Activated CD4-positive, alpha-beta T cell treated with anti-CD3 and anti-CD28 coated beads for 4 hours (primary cell): ENCODE measurements around the gene PTPRD.
"Not testable (repeated sequence)": the region's sequence is repeated elsewhere in the genome, so short reads cannot be mapped to it uniquely, and the experiment has no call there.

Experiments used
- DNase-seq, 2 donors: peaks; one replicate each; pipeline ENCODE4 v3.0.0-alpha.2; 2020

The PTPRD gene

GRCh38 chr9:9097254-9097653 is 1515.5 kb downstream of the PTPRD start:
- DNase-seq, result not testable (repeated sequence)

DNA sequence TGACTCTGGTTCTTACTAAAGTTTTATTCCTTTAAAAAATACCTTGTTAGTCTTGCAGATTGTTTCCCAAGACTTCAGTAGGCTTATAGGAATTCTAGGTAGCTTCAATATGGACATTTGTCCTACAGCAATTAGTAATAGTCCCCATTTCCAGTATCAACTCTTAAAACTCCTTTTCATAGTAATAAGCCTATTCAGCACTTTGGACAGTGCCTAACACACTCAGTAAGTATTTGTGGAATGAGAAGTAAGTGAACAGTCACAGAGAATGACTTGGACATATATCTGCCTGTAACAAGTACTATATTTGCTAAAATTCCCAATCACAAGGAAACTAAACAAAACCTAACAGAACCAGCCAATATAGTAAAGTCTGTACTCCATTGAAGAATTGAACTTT is 1521.4 kb downstream of the PTPRD start:
- DNase-seq, result no peak

GRCh38 chr9:9079473-9079872 is 1533.3 kb downstream of the PTPRD start:
- DNase-seq, result no peak

DNA sequence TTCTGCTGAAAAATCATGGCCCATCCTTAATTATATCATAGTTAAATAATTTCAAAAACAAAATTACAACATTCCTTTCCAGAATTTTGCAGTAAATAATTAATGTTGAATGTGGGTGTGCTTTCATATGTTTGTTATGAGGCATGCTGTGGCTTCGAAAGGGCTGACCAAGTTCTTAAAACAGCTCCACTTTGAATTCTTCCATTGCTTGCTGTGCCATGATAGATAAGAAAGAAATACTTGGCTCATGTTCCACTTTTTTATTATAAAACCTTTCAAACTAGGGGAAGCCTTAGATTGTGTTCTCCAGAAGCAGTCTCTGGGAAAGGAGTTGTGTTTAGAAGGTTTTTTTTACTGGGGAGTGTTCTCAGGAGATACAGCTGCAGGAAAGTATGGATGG is 1534.5 kb downstream of the PTPRD start:
- DNase-seq, result no peak

DNA sequence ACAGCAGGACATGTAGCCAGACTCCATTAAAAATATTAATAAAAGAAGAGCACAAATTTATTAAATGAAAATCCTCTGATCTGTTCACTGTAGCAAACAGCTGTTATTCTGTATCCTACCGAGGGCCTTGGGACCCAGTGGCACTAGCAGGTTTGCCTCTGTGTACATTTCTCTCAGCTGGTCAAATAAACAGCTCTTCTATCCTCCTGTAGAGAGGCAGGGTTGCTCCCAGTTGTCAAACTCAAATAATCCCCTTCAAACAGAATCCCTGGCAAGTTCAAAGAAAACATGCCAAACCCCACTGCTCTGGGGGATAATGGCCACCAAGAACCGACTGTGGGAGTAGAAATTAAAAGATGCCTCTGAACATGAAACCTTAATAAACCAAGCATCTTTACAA is 1551.2 kb downstream of the PTPRD start:
- no peak for DNase-seq

GRCh38 chr9:9054354-9054992 is 1558.3 kb downstream of the PTPRD start:
- no peak for DNase-seq

DNA sequence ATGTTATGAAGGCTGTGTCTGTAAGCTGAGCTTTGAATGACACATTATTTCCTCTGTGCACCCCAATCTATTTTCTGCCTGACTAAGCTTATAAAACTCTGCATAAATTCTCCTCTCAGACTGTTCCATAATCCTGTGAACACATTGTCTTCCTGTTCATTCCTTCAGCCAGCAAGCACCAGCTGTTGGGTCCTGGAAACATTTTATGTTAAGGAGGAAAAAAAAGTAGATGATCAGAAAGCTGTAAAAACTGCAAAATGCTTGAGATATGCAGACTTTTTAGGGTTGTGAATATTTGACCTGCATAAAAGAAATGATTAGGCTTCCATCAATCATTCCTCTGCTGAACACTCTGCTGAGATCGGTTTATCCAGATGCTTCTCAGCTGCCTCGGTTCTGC is 1567.2 kb downstream of the PTPRD start:
- DNase-seq, result no peak

DNA sequence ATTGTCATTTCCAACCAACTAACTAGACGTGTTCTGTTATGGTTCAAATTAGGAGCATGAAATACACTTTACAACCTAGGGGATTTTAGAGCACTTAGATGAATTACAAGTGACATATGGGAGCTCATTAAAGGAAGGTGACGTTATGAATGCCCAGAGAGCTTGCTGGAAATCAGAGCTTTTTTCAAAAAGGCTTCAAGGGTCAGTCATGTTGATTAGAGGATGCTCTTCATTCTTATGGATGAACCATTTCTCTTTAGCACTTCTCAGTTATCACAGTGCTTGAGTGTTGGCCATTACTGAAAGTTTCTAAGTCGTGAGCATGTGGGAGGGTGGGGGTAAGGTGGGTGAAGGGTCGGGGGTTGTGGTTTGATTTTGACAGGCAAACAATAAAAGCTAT is 1567.7 kb downstream of the PTPRD start:
- no peak for DNase-seq

GRCh38 chr9:9043788-9044187 is 1569.0 kb downstream of the PTPRD start:
- DNase-seq, result not testable (repeated sequence)

- no peak for DNase-seq
Measured at GRCh38 chr9:9041756-9042155, 1571.0 kb downstream of the PTPRD start.

DNA sequence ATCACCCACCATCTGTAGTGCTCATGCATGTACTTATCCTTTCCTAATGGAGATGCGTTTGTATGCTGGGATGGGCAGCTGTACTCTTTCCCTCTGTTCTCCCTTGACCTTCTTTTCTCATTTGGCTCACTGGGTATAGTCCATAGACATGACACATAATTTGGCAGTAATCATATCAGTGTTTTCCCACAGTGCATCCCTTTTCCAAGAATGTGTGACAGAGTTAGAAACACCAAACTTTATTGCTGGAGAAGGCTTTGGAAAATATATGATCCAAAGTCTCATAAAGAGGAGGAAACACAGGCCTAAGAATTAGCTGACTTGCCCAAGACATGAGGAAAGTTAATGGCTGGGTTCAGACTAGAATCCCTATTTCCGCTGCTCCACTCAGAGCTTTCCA is 1579.8 kb downstream of the PTPRD start:
- no peak for DNase-seq

- no peak for DNase-seq
Measured at GRCh38 chr9:9016597-9016996, 1596.2 kb downstream of the PTPRD start.

DNA sequence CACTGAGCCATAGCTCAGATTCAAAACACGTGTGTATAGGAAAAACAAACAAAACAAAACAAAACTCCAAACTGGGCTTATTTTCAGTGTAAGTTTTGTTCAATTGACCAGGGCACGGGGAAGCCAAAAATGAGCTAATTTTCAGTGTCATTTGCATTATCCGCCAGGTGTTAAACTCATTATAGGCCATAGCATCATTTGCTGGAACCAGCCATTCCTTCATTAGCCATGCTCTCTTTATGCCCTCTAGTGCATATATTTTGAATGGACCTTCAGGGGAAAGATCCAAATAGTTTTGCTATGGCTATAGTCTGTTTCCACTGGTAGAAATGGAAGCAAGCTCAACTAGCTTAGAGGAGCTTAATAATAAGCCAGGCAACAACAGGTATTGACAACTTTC is 1608.0 kb downstream of the PTPRD start:
- no peak for DNase-seq

DNA sequence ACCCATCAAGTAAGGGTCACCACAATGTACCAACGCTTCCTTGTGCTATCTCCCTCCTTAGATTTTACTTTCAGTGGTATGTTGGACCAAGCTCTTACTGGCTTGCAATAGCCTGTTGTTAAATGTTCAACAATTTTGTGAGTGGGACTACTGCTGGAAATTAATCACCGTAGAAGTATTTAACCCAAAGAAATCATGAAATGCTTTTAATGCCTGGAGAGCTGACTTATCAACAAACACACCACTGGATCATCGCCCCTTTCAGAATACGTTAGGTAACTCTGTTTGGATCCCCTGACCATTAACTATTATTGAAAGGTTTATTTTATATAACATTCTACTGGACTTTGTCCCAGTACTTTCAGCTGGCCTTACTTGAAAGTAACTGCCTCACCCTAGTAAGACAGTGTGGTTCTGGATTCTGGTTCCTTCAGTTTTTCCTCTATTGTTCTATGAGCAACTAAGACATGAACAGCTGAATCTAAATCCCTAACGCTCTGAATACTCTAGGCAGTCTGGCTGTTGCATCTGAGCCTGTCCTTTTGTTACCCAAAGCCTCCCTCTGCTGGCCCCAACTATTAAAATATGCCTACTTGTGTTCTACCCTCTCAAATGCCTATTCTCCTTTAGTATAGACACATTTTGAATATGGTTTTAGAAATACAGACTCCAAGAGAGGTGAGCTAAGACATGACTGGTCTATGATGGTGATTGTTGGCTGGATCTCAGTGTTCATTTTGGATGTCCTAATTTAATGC is 1609.8 kb downstream of the PTPRD start:
- DNase-seq, result no peak

GRCh38 chr9:8980496-8981013 is 1632.2 kb downstream of the PTPRD start:
- no peak for DNase-seq

- DNase-seq, result no peak
Measured at GRCh38 chr9:8978334-8978733, 1634.5 kb downstream of the PTPRD start.

GRCh38 chr9:8968350-8968749 is 1644.5 kb downstream of the PTPRD start:
- not testable (repeated sequence) for DNase-seq

DNA sequence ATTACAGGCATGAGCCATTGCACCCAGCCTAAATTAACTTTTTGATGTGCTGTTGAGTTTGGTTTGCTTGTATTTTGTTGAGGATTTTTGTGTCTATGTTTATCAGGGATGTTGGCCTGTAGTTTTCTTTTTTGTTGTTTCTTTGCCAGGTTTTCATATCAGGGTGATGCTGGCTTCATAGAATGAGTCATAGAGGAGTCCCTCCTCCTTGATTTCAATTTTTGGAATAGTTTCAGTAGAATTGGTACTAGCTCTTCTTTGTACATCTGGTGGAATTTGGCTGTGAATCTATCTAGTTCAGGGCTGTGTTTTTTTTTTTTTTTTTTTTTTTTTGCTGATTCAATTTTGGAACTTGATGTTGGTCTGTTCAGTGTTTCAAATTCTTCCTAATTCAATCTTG is 1648.9 kb downstream of the PTPRD start:
- DNase-seq, result no peak

GRCh38 chr9:8962084-8962483 is 1650.7 kb downstream of the PTPRD start:
- no peak for DNase-seq

GRCh38 chr9:8961186-8961851 is 1651.5 kb downstream of the PTPRD start:
- DNase-seq, result no peak

DNA sequence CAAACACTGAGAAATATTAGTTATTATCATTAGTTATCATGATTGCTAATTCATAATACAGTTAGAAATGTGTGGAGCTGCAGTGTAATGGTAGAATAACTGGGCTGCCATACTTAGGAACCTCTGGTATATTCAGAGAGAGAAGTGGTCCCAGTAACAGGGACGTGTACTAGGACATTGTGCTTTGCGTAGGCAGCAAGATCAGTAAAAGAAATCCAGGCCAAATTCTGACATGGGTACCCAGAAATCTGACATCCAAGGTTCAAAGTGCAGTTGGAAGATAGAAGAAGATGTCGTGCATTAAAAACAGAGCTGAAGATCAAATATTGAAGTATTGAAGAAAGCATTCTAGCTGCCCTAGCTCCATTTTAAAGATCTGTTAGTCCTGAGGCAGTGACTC is 1652.5 kb downstream of the PTPRD start:
- no peak for DNase-seq

DNA sequence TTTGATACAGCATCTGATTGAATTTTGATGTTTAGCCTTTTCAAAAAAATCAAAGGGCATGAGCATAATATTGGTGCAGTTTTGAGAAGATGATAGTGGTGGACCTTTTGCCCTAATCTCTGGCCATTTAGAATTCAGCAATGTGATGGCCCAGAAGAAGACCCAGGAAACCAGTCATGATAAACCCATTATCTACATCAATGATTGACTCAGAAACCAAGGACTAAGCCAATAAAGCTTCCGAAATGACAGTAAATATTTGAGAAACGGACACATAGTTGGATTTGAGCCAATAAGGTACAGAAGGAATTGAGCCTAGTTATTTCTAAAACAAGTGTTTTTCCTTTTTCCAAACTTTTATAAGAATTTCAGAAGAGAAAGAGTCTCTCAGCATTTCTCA is 1654.4 kb downstream of the PTPRD start:
- DNase-seq, result no peak

DNA sequence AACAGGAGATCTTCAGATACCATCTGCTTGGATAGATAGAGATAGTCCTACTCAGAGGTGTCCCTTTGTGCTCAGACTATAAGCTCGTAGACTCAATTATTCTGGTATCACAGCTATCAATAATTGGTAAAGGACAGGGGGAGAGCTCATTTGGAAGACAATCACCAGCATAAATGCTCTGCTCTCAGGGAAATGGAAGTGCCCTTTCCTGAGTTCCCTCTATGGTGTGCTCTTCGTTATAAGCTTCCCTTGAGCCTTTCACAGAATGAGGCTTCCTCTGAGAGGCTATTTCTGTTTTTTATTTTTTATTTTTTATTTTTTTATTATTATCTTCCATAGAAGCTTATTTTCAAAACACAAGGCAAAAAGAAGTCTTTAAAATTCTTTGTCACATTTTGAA is 1657.5 kb downstream of the PTPRD start:
- no peak for DNase-seq

DNA sequence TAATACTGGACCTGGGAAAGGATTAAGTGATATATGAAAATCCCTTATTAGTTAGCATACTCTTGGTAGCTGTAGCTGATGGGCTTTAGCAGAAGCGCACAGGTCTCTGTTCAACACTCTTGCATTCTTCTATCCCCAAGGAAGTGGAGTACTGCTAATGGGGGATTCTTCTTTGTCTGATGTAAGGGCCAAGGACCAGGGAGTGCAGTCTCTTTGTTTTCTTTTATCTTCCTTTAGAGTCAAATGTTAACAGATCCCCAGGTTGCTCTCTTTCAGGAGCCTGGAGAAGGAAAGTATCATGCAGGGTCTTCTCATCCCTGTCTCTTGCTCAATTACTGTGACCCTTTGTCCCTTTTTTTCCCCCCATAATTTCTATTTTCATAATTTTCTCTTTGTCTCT is 1666.3 kb downstream of the PTPRD start:
- no peak for DNase-seq
